NB4 (cell line): Measurements from ENCODE around the gene TMEM127.

Source experiments
- MYC ChIP-seq: IDR thresholded peaks from 2 replicates; pipeline ENCODE4 v1.6.1; 2011; ENCODE audit warnings: low read depth, low read length
- POLR2A ChIP-seq: IDR thresholded peaks from 2 replicates; pipeline ENCODE4 v1.6.1; 2011; ENCODE audit warnings: mild to moderate bottlenecking; ENCODE audit not compliant: insufficient read length; ENCODE audit errors: extremely low read depth
- TF ChIP-seq, protein P1 (sequence below): IDR thresholded peaks from one replicate; pipeline ENCODE4 v1.5.1; 2012; ENCODE audit warnings: low read depth, low read length

- TF ChIP-seq, protein P1, sequence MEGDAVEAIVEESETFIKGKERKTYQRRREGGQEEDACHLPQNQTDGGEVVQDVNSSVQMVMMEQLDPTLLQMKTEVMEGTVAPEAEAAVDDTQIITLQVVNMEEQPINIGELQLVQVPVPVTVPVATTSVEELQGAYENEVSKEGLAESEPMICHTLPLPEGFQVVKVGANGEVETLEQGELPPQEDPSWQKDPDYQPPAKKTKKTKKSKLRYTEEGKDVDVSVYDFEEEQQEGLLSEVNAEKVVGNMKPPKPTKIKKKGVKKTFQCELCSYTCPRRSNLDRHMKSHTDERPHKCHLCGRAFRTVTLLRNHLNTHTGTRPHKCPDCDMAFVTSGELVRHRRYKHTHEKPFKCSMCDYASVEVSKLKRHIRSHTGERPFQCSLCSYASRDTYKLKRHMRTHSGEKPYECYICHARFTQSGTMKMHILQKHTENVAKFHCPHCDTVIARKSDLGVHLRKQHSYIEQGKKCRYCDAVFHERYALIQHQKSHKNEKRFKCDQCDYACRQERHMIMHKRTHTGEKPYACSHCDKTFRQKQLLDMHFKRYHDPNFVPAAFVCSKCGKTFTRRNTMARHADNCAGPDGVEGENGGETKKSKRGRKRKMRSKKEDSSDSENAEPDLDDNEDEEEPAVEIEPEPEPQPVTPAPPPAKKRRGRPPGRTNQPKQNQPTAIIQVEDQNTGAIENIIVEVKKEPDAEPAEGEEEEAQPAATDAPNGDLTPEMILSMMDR = no peak
- TF ChIP-seq POLR2A (no peak), MYC (no peak)
These were observed 26.0 kb downstream of the TMEM127 start for GRCh38 chr2:96239745-96240264.
